GM21737 (cell line): ENCODE measurements around the gene ING2.
"Not testable (repeated sequence)": the region's sequence is repeated elsewhere in the genome, so short reads cannot be mapped to it uniquely, and the experiment has no call there.

ENCODE experiments used
- ATAC-seq: cut with Tn5 transposase; IDR thresholded peaks from one replicate; pipeline ENCODE4 v1.9.1; 2021; ENCODE audit warnings: mild to moderate bottlenecking, moderate library complexity; ENCODE audit not compliant: unreplicated experiment

ING2 gene

GRCh38 chr4:183544109-183544508, 39.3 kb downstream of the ING2 start:
- no peak for ATAC-seq

- no peak for ATAC-seq
Observed at GRCh38 chr4:183546376-183546775, 41.5 kb downstream of the ING2 start.

DNA sequence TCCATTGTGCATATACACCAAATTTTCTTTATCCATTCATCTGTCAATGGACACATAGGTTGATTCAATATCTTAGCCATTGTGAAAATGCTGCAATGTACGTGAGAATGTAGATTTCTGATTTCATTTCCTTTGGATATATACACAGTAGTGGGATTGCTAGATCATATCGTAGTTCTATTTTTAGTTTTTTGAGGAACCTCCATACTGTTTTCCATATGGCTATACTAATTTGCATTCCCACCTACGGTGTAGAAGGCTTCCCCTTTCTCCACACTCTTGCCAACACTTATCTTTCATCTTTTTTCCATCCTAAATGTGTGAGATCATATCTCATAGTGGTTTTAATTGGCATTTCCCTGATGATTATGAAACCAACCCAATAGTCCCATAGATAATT, 43.4 kb downstream of the ING2 start:
- no peak for ATAC-seq

DNA sequence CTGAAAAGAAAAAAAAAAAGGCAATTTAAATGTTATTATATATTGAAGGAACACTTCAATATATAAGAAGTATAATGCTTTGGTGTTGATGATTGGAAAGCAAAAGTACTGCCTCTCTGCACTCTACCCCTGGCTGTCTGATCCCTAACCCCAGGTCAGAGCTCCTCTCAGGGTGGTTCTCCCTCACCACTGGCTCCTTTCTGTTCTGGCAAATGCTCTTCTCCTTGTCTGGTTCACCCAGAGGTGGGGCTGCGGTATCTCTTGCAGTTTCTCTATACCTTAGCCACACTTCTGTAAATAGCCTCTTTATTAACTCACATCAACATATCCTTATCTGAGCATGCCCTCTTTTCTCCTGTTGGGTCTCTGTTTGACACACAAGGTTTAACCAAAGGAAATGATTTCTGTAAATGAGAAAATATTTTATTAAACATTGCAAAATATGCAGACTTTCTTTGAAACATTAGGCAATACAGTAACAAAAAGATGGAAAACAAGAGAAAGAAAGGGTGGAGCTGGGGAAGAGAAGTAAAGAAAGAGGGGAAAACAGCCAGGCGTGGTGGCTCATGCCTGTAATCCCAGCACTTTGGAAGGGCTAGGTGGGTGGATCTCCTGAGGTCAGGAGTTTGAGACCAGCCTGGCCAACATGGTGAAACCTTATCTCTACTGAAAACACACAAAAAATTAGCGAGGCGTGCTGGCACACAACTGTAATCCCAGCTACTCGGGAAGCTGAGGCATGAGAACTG, 45.7 kb downstream of the ING2 start:
- ATAC-seq: no peak

GRCh38 chr4:183552274-183553146, 47.7 kb downstream of the ING2 start:
- no peak for ATAC-seq

DNA sequence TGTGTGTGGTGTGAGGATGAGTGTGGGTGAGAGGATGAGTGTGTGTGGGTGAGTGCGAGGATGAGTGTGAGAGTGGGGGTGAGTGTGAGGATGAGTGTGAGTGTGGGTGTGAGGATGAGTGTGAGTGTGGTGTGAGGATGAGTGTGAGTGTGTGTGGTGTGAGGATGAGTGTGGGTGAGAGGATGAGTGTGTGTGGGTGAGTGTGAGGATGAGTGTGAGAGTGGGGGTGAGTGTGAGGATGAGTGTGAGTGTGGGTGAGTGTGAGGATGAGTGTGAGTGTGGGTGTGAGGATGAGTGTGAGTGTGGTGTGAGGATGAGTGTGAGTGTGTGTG, 48.3 kb downstream of the ING2 start:
- not testable (repeated sequence) for ATAC-seq

DNA sequence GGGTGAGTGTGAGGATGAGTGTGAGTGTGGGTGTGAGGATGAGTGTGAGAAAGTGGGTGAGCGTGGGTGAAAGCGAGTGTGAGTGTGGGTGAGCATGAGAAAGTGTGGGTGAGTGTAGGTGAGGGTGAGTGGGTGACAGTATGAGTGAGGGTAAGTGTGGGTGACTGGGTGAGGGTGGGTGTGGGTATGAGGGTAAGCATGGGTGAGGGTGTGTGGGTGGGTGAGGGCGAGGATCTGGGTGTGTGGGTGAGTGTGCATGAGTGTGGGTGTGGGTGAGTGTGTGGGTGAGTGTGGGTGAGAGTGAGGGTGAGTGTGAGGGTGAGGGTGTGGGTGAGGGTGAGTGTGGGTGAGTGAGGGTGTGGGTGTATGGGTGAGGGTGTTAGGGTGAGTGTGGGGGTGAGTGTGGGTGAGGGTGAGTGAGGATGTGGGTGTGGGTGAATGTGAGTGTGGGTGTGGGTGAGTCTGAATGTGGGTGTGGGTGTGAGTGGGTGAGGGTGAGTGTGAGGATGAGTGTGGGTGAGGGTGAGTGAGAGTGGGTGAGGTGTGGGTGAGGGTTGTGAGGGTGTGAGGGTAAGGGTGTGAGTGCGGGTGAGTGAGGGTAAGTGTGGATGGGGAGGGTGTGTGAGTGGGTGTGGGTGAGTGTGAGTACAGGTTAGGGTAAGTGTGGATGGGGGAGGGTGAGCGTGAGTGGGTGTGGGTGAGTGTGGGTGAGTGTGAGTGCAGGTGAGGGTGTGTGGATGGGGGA, 48.9 kb downstream of the ING2 start:
- ATAC-seq: no peak

GRCh38 chr4:183554346-183554686, 49.5 kb downstream of the ING2 start:
- no peak for ATAC-seq

DNA sequence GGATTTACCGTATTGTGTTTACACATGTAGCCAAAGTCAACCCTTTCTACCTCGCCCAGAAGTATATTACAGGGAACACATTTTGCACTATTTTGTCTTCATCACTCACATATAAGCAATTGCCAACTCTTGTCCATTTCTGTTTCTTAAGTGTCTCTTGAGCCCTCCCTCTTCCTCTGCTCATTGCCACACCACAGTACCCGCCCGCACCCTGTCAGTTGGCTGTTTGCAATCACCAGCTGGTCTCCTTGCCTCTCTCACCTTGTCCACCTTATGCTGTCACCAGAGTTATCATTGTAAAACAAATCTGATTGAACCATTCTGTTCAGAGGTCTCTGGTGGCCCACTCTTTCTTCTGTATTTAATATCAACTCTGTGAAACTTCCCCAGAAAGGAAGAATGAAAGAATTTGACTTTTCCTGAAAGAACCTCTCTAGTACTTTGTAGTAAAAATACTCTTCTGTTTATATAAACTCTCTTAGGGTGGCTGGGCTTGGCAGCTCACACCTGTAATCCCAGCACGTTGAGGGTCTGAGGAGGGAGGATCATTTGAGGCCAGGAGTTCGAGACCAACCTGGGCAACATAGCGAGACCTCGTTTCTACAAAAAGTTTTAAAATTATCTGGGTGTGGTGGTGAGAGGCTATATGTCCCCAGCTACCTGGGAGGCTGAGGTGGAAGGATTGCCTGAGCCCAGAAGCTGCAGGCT, 50.2 kb downstream of the ING2 start:
- no peak for ATAC-seq

DNA sequence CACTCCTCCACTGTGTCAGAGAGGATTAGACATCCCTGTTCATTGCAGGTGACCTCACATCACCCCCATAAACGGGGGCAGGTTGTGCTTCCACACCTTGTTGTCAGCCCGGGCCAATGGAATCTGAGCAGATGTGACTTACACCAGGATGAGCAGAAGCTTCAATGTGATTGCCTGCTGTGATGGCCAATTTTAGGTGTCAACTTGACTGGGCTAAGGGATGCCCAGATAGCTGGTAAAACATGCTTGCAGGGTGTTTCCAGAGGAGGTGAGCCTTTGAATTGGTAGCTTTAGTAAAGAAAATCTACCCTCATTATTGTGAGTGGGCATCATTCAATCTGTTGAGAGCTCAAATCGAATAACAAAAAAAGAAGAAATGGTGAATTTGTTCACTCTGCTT, 52.1 kb downstream of the ING2 start:
- ATAC-seq: no peak

GRCh38 chr4:183557611-183558010, 52.8 kb downstream of the ING2 start:
- no peak for ATAC-seq

DNA sequence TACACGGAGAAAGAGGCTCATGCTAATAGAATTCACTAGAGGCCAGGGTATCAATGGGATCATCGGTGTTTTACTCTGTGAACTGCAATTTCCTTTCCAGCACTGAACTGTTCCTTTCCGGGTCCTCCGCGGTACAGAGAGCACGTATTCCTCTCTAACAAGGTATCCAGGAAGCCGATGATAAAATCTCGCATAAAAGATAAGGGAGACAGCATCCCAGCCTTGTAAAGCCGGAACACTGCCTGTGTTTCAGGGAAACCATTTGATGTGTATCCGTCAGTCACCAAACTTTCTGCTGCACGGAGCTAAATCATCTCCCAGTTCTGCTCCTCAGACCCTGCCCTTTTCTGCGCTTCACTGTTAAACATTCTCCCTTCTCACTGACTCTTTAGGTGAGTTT, 54.0 kb downstream of the ING2 start:
- ATAC-seq: no peak

DNA sequence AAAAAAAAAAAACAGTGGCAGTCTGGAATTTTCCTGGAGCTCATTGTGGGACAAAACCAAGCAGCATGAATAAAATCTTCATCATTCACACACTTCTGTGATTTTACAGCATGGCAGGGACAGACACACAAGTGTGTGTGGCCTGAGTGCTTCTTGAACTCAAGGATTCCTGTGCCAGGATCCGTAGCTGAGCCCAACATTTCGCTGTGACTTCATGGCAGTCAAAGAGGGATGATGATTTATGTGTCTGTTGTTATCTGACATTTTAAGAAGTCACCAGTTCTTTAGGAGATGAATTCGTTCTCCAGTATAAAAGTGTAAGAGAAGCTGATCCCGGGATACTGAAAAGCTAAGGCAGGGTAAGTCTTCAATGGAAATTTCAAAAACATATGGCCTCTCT, 57.0 kb downstream of the ING2 start:
- ATAC-seq: no peak
